ENCODE results near the gene PLXNB3.
A peak's percentile ranks its signal among the peaks of the same experiment; 100 is the strongest.
"Not testable (repeated sequence)": the region's sequence is repeated elsewhere in the genome, so short reads cannot be mapped to it uniquely, and the experiment has no call there.

The PLXNB3 gene

DNA sequence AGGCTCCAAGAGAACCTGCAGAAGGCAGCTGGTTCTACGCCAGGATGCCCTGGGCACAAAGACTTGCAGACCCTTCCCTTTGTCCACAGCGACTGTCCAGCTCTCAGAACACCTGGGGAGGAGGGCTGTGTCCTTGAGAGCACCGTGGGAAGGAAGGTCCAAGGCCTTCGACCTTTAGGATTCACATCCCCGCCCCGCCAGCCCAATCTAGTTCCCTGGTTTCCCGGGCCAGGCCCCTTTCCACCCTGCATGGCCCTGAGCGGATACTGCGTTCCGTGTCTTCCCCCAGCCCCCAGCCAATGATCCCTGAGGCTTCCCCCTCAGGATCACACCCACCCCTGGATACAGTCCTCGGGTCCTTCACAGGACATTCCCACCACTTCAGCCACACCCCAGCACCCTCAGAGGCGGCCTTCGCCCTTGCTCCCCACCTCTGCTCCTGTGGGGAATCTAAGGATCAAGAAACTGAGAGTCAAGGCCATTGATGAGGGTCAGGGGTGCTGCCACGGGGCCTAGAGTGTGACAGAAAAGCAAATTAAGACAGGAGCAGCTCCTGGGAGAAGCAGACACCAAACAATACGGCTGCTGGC lies 30.3 kb upstream of the PLXNB3 start:
- DNase-seq = no peak

DNA sequence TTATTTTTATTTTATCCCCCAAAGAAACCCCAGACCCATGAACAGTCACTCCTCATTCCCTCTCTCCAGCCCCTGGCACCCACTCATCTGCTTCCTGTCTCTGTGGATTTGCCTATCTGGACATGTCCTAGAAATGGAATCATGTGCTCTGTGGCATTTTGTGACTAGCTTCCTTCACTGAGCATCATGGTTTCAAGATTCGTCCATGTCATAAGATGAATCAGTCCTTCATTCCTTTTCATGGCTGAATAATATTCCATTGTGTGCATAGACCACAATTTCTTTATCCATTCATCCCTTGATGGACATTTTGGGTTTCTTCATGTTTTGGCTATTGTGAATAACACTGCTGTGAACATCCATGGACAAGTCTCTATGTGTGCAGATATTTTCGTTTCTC lies 29.2 kb upstream of the PLXNB3 start:
- DNase-seq = no peak

DNA sequence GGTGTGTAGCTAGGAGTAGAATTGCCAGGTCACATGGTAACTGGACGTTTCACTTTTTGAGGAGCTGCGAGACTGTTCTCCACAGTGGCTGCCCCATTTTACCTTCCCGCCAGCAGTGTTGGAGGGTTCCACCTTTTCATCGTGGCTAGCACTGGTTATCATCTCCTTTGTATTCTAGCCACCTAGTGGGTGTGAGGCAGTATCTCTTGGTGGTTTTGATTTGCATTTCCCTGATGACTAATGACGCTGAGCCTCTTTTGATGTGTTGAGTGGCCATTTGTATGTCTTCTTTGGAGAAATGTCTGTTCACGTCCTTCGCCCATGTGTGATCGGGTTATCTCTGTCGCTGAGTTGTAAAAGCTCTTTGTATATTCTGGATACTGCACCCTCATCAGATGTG lies 28.8 kb upstream of the PLXNB3 start:
- no peak for DNase-seq

DNA sequence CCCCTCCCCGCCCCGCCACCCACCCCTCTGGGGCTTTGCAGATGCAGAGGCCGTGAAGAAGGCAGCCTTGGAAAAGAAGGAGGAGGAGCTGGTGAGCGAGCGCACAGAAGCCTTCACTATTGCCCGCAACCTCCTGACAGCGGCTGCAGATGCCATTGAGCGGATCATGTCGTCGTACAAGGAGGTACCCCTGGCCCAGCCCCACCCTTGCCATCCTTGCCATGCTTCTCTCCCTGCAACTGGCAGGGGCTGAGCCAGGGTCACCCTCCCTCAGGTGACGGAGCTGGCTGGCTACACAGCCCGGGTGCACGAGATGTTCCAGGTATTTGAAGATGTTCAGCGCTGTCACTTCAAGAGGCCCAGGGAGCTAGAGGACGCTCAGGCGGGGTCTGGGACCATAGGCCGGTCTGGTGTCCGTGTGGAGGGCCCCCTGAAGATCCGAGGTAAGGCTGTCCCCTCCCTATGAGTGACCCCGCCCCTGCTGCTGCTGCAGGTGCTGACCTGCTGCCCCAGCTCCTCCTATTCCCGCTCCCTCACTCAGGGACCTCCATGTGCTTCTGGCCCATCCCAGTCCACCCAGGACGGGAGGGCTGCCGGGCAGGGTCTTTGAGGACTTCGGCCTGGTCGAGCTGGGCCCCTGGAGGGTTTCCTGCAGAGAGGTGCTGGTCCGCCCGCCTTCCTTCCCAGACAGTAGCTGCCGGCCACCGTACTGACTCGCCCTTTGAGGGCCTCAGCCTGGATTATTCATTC lies 27.8 kb upstream of the PLXNB3 start:
- no peak for DNase-seq

DNA sequence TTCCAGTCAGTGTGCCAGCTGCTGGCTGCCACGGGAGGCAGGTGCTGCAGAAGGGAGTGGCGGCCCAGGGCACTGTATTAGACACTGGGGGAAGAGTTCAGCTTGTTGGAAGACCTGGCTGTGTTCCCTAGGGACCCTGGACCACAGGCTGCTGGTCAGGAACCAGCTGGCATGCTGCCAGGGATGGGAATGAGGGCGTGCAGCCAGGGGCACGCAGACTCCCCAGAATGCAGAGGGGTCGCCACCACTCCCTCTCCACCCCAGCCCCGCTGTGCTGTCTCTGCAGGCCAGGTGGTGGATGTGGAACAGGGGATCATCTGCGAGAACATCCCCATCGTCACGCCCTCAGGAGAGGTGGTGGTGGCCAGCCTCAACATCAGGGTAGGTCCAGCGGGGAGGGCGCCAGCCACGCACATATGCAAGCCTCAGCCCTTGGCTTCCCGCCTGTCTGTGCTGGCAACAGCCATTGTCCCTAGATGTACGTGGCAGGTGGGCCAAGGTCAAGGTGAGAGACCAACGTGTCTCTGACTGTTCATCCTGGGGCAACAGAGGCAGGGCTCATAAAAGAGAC lies 27.1 kb upstream of the PLXNB3 start:
- no peak for DNase-seq

DNA sequence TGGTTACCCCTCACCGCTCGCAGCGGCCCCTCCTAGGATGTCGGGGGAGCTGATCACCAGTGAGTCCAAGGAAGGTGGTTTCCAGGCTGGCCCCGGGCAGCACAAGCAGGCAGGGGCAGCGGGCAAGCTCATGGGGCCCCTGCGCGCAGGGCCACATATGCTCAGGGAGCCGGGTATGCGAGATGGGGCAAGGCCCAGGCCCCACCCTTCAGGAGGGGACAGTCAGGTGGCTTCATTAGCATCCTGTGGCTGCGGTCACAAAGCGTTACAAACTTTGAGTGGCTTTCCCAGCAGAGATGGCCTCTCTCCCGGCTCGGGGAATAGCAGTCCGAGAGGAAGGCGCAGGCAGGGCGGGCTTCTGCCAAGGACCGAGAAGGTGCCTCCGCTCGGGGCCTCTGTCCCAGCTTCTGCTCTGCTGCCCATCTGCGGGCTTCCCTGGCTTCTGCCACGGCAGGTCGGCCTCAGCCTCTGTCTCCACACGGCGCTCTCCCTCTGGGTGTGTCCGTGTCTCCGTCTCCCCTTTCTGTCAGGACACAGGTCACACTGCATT lies 25.9 kb upstream of the PLXNB3 start:
- DNase-seq = no peak

DNA sequence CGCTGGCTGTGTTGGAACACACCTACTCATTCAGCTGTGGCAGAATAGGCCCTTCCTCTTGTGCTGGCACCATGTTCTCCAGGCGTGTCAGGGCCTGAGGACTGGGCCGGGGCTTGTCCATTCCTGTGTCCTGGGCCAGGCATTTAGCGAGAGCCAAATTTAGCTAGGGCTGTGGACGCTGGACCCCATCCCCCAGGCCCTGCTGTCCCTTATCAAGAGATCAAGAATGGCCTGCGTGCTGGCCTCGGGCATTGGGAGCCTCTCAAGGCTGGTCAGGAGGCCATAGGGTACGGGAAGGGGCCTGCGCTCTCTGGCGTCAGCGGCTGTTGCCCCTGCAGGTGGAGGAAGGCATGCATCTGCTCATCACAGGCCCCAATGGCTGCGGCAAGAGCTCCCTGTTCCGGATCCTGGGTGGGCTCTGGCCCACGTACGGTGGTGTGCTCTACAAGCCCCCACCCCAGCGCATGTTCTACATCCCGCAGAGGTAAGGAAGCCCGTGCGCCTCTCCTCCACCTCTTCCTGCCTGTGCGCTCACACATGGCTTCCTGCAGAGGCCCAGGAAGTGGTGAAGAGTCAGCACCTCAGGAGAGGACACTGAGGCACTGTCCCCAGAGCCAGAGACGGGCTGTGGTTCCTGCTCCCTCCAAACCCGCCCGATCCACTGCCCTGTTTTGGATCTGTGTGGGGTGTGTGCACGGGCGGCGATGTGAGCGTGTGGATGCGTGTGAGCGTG lies 24.1 kb upstream of the PLXNB3 start:
- peak; percentile 70 for DNase-seq

DNA sequence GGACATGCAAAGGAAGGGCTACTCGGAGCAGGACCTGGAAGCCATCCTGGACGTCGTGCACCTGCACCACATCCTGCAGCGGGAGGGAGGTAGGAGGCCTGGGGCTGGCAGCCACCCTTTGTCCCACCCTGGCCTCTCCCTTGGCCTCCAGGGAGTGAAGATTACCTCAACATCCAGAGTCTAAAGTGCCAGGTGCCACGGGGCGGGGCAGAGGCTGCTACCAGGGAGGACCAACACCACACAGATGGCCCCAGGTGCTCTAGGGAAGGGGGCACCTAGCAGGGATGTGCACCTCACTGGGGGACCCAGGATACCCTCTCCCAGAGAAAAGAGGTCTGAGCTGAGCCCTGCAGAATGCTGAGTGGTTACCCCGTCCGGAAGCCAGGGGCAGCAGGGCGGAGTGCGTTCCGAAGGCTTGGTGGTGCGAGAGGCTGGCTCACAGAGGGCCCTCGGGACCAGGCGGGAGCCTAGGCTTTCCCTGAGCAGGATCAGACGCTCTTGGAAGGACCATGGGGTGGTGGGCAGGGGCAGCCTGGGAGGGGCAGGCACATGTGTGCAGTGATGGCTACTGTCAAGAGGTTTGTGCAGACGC lies 23.3 kb upstream of the PLXNB3 start:
- no peak for DNase-seq

DNA sequence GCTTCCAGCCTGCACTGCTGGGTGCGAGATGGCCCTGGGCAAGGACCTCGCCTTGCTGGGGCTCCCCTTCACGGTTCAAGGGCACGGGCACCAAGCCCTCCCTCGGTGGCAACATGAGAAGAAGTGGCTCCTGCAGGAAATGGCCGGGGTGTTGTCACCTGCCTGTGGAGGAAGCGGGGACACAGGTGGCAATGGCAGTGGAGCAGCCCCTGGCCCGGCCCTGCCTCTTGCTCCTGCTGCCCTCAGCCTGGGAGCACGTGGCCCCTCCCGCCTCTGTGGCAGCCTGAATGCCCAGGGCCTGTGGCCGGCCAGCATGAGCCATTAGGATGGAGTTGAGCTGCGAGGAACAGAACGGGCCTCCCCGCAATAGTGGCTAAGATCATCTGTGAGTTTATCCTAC lies 22.6 kb upstream of the PLXNB3 start:
- no peak for DNase-seq

DNA sequence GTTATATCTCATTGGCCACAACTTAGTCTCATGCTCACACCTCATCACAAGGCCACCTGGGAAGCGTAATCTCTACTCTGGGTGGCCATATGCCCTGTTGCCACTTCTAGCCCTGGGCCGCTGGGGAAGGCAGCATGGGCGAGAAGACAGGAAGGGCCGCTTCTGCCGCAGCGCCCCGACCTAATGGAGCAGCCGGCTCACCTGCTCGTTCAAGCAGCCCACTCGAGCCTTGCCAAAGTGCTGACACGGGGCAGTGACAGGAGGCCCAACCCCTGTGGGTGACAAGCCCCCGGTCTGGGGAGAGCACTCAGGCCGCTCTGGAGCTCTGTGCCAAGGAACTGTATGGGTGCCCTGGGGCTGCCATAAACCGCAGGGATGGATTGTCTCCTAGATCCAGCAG lies 21.9 kb upstream of the PLXNB3 start:
- DNase-seq = not testable (repeated sequence)

DNA sequence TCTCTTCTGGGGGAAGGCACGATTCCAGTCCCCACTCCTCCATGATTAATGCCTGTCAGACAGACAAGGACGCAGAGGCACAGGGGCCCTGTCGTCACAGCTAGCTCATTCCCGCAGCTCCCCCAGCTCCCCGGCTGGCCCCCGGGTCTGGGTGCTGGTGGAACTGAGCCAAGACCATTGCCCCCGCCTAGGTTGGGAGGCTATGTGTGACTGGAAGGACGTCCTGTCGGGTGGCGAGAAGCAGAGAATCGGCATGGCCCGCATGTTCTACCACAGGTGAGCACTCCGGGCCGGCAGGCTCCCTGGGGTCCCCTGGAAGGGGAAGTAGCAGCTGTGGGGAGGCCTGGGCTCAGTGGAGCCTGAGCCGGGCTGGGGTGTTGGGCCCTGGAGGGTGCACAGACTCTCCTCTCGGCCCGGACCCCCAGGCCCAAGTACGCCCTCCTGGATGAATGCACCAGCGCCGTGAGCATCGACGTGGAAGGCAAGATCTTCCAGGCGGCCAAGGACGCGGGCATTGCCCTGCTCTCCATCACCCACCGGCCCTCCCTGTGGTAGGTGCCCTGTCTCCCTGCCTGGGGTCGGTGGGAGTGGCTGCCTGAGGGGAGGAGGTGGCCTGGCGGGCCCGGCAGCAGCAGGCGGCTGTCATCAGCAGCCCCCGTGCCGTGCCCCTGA lies 21.1 kb upstream of the PLXNB3 start:
- DNase-seq = not testable (repeated sequence)

DNA sequence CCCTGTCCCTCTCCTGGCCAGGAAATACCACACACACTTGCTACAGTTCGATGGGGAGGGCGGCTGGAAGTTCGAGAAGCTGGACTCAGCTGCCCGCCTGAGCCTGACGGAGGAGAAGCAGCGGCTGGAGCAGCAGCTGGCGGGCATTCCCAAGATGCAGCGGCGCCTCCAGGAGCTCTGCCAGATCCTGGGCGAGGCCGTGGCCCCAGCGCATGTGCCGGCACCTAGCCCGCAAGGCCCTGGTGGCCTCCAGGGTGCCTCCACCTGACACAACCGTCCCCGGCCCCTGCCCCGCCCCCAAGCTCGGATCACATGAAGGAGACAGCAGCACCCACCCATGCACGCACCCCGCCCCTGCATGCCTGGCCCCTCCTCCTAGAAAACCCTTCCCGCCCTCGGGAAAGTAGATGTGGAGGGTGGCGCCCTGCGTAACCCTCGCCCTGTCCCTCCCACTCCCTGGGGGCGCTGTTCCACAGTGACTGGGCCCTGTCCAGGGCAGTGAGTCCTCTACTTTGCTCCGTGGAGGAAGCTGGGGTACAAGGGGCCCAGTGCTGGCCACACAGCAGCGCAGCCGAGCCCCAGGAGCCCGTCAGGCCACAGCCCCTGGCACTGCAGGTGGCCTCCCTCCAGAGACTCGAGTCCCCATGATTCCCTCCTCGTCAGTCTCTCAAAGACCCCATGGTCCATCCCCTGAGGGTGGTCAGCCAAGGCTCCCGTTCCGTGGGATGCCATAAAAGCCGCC lies 20.4 kb upstream of the PLXNB3 start:
- not testable (repeated sequence) for DNase-seq

DNA sequence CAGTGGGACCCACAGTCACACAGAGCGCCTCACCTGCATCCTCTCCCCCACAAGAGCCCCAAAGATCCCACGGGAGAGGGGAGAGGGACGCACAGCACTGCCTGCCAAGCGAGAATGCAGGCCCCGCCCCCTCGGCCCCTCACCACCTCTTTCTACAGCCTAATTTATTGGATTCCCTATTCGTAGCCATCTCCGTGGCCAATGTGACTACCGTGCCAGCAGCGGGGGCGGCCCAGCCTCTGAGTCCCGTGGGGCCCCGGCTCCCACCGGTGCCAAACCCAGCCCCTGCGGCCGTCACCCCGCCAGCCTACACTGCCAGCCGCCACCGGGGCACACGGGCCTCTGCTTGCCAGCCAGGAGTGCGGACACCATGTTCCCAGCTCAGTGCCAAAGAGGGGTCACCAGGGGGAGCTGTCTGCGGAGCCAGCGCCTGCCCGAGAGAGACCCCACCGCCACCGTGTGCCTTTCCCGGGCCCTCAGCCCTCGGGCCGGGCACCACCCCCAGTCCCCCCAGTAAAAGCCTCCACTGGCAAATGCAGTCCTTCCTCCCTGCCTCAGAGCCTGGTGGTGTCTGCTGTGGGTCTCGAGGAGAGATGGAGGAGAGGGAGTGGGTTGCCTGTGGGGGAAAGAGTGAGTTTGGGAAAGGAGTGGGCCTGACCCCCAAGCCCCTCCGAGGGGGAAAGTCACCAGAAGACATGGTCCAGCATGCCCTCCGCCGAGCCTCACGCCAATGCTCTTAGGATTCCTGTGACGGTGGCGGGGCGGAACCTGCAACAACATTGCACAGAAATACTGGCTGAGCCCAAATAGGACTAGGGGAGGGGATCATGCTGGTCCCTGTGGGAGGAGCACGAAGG lies 19.6 kb upstream of the PLXNB3 start:
- DNase-seq = no peak

DNA sequence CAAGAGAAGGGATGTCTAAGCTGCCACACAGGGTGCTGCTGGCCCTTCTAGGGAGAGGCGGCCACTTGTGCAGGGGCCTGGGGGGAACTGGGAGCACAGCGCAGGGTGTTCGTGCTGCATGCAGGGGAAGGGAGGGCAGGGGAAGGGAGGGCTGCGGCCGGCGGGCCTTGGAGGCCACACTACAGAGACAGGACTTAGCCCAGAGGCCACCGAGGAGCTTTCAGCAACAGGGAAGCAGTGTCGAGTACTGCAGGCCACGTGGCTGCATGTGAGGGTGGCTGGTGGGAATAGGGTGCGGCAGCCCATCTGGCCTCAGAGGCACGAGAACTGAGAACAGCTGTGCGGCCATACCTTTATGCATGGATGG lies 19.0 kb upstream of the PLXNB3 start:
- DNase-seq = not testable (repeated sequence)

DNA sequence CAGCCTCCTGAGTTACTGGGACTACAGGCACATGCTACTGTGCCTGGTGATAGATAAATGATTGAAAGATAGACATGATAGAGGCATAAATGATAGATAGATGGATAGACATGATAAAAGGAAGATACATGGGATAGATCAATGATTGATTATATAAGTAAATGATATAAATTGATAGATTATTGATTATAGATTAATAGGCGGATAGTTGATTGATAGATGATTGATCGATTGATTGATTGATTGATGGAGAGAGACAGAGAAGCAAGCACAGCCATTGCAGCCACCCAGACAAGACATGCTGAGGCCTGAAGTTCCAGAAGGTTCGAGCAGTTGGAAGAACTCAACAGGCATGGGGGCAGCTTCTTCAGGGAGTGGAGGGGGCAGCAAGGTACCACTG lies 17.7 kb upstream of the PLXNB3 start:
- no peak for DNase-seq

DNA sequence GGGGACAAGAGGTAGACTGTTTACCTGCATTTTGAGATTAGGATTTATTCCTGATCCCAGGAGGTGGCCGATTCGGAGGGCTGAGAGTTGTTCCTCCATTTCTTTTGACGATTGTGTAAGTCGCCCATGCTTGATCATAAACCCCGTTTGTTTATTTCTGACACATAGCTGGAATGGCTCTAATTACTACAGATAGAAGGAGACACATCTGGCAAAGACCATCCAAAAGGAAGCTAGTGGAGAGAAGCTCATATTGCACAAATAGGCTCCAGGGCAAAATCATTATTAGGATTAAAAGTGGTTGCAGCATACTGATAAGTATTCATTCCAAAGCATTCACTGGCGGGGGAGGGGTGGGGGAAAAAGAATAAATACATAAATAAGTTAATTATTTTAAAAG lies 17.1 kb upstream of the PLXNB3 start:
- not testable (repeated sequence) for DNase-seq

DNA sequence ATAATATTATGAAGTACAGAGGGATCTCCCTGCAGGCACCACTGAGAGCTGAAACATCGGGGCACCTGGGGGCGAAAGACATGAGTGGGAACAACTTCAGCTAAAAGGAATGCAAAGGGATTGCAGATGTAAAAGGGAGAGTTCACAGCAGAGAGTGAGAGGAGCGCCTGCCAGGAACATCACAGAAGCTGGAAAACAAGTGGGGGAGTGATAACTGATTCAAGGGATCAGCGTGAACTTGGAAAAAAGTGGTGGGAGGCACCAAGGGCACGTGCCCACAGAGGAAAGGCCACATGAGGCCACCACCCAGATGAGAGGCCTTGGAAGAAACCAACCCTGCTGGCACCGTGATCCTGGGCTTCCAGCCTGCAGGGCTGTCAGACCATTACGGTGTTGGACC lies 15.0 kb upstream of the PLXNB3 start:
- not testable (repeated sequence) for DNase-seq

DNA sequence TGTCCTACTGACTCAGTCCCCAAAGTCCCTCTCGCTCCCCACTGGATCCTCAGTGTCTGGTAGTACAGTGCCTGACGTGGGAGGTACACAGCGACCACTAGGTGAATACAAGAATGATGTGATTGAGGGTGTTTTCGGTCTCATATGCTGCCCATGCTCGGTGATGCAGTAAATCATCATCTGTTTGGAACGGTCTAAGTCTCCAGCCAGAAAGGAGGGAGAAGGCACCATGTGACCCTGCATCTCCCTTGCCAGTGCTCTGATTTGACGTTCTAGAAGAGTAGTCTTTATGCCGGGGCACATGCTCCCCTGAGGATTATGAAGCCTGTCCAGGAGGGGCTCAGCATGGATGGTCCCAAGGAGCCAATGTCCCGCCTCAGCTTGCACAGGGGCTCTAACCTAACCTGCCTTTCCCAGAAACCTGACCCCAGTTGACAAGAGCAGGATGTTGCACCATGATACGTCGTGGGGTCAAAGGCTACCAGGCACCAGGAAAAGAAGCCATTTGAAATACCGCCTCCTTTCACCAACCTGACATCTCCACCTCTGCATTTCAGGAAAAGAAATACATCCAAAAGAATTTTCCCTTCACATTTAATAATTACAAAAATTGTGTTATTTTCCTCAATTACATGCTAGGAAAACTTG lies 13.8 kb upstream of the PLXNB3 start:
- no peak for DNase-seq

DNA sequence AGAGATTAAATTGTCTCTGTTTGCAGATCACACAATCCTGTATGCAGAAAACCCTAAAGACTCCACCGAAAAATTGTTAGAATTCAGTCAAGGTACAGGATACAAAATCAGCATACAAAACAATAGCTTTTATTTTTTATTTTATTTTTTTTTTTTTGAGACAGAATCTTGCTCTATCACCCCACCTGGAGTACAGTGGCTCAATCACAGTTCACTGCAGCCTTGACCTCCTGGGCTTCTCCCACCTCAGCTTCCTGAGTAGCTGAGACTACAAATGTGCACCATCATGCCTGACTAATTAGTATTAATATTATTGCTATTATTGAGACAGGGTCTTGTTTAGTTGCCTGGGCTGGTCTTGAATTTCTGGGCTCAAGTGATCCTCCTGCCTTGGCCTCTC lies 8.9 kb upstream of the PLXNB3 start:
- no peak for DNase-seq

DNA sequence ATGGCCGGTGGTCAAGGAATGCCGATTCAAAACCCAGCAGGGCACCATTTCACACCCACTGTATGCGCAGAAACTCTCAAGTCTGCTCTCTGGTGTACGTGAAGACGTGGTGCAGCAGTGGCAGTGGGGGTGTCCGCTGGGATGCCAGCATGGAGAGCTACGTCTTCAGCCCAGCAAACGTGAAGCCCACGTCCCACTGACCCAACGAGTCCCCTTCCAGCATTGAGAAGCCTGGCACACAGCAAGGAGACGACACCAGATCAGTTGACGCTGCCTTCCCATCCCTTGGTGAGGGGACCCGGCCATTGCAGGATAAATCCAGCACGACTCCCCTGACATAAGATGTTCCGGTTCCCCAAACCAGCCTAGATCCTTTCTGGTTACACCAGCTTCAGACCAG lies 2.2 kb upstream of the PLXNB3 start:
- no peak for DNase-seq

Measured in activated CD8-positive, alpha-beta memory T cell treated with anti-CD3 and anti-CD28 coated beads for 24 hours (primary cell).